Measurements from ENCODE around the gene NIPA2.

- TF ChIP-seq ZNF274 (IDR thresholded peaks at IDR 0.05; ENCODE audit: low read depth, low read length) (no peak), YY1 (IDR thresholded peaks at IDR 0.05; ENCODE audit: insufficient read depth, insufficient read length) (no peak)
These were observed 64.5 kb downstream of the NIPA2 start for GRCh38 chr15:22902981-22903380.

Data from NT2/D1 (cell line).